Measurements from ENCODE around the gene PCNT.

- TF ChIP-seq CTCF (IDR thresholded peaks at IDR 0.05) = no peak
- no peak for TF ChIP-seq EMX1 (CRISPR knock-in tag; IDR thresholded peaks at IDR 0.05)
- TF ChIP-seq ATF2 (CRISPR knock-in tag; IDR thresholded peaks at IDR 0.05; ENCODE audit: borderline replicate concordance, low read depth) = no peak
- no peak for TF ChIP-seq SP1 (CRISPR knock-in tag; conservative IDR thresholded peaks at IDR 0.05)
- no peak for TF ChIP-seq NR3C1 (CRISPR knock-in tag; conservative IDR thresholded peaks at IDR 0.05; ENCODE audit: low read depth)
- TF ChIP-seq CBFB (CRISPR knock-in tag; IDR thresholded peaks at IDR 0.05; ENCODE audit: low read depth) = no peak
- TF ChIP-seq, protein P1, sequence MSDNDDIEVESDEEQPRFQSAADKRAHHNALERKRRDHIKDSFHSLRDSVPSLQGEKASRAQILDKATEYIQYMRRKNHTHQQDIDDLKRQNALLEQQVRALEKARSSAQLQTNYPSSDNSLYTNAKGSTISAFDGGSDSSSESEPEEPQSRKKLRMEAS (CRISPR knock-in tag; IDR thresholded peaks at IDR 0.05) = no peak
- TF ChIP-seq, protein P2, sequence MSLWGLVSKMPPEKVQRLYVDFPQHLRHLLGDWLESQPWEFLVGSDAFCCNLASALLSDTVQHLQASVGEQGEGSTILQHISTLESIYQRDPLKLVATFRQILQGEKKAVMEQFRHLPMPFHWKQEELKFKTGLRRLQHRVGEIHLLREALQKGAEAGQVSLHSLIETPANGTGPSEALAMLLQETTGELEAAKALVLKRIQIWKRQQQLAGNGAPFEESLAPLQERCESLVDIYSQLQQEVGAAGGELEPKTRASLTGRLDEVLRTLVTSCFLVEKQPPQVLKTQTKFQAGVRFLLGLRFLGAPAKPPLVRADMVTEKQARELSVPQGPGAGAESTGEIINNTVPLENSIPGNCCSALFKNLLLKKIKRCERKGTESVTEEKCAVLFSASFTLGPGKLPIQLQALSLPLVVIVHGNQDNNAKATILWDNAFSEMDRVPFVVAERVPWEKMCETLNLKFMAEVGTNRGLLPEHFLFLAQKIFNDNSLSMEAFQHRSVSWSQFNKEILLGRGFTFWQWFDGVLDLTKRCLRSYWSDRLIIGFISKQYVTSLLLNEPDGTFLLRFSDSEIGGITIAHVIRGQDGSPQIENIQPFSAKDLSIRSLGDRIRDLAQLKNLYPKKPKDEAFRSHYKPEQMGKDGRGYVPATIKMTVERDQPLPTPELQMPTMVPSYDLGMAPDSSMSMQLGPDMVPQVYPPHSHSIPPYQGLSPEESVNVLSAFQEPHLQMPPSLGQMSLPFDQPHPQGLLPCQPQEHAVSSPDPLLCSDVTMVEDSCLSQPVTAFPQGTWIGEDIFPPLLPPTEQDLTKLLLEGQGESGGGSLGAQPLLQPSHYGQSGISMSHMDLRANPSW (CRISPR knock-in tag; conservative IDR thresholded peaks at IDR 0.05; ENCODE audit: low read depth) = no peak
- no peak for TF ChIP-seq USF2 (CRISPR knock-in tag; IDR thresholded peaks at IDR 0.05)
- TF ChIP-seq E2F1 (CRISPR knock-in tag; IDR thresholded peaks at IDR 0.05) = no peak
Observed at GRCh38 chr21:46363698-46364097, 39.7 kb downstream of the PCNT start.
